Skin epidermis (tissue), 12 donors: ENCODE data around the gene WIZ.

Experiments
- H3K27ac ChIP-seq, 21 experiments: fragments of 200-600 bp; sonication (generic) in 11 of 21; one replicate each; pipeline ENCODE4 v1.5.0; 2020; ENCODE audit warnings: mild to moderate bottlenecking in 3 of 21, inconsistent platforms in 2 of 21, moderate library complexity in 2 of 21
- H3K4me3 ChIP-seq, 7 experiments: fragments of 200-600 bp; sonication (generic) in 2 of 7; one replicate each; pipeline ENCODE4 v1.5.0; 2020; ENCODE audit warnings: inconsistent platforms in 2 of 7, mild to moderate bottlenecking in 2 of 7, moderate library complexity in 1 of 7

Gene WIZ

GRCh38 chr19:15433519-15434069, 16.2 kb downstream of the WIZ start:
- Histone ChIP-seq H3K4me3 (peak overlapping the region in 6 of 7 experiments; percentile 66 to 93 (median 71)), H3K27ac (peak overlapping the region in 17 of 21 experiments; percentile 67 to 95 (median 88))

GRCh38 chr19:15432629-15433518, 16.9 kb downstream of the WIZ start:
- peak overlapping the region; percentile 59 to 95 (median 87) for H3K27ac ChIP-seq
- H3K4me3 ChIP-seq, result peak overlapping the region; percentile 66 to 93 (median 72)

GRCh38 chr19:15432018-15432494, 17.7 kb downstream of the WIZ start:
- H3K4me3 ChIP-seq, result peak overlapping the region; percentile 60 to 93 (median 77)
- H3K27ac ChIP-seq, result peak overlapping the region; percentile 21 to 98 (median 87)

- H3K27ac ChIP-seq, result peak overlapping the region in 17 of 21 experiments; percentile 70 to 98 (median 87)
Observed at GRCh38 chr19:15431396-15432017, 18.2 kb downstream of the WIZ start.

GRCh38 chr19:15430526-15431120, 19.1 kb downstream of the WIZ start:
- no peak overlapping the region for H3K4me3 ChIP-seq
- H3K27ac ChIP-seq, result peak overlapping the region in 2 of 21 experiments; percentile 96 to 98

More at GRCh38 chr19:15431396-15432017, 18.2 kb downstream of the WIZ start:
- peak overlapping the region; percentile 60 to 93 (median 77) for H3K4me3 ChIP-seq

GRCh38 chr19:15429825-15430467, 19.8 kb downstream of the WIZ start:
- H3K27ac ChIP-seq, result peak overlapping the region in 1 of 21 experiments; percentile 98
- H3K4me3 ChIP-seq, result no peak overlapping the region

- H3K4me3 ChIP-seq, result no peak overlapping the region
- peak overlapping the region in 1 of 21 experiments; percentile 30 for H3K27ac ChIP-seq
Observed at GRCh38 chr19:15428956-15429824, 20.6 kb downstream of the WIZ start.

- H3K27ac ChIP-seq, result no peak overlapping the region
- no peak overlapping the region for H3K4me3 ChIP-seq
Observed at GRCh38 chr19:15427991-15428471, 21.7 kb downstream of the WIZ start.

- Histone ChIP-seq H3K27ac (no peak overlapping the region), H3K4me3 (no peak overlapping the region)
Observed at GRCh38 chr19:15427350-15427700, 22.4 kb downstream of the WIZ start.

GRCh38 chr19:15426485-15427349, 23.0 kb downstream of the WIZ start:
- Histone ChIP-seq H3K27ac (no peak overlapping the region), H3K4me3 (no peak overlapping the region)

- Histone ChIP-seq H3K4me3 (no peak overlapping the region), H3K27ac (no peak overlapping the region)
Observed at GRCh38 chr19:15425321-15425950, 24.3 kb downstream of the WIZ start.

GRCh38 chr19:15424692-15425272, 25.0 kb downstream of the WIZ start:
- Histone ChIP-seq H3K27ac (no peak overlapping the region), H3K4me3 (no peak overlapping the region)

- Histone ChIP-seq H3K4me3 (no peak overlapping the region), H3K27ac (no peak overlapping the region)
Observed at GRCh38 chr19:15424121-15424520, 25.6 kb downstream of the WIZ start.

GRCh38 chr19:15423130-15423529, 26.6 kb downstream of the WIZ start:
- no peak overlapping the region for H3K4me3 ChIP-seq
- H3K27ac ChIP-seq, result no peak overlapping the region

GRCh38 chr19:15422296-15423075, 27.3 kb downstream of the WIZ start:
- no peak overlapping the region for H3K27ac ChIP-seq
- no peak overlapping the region for H3K4me3 ChIP-seq

- Histone ChIP-seq H3K4me3 (no peak overlapping the region), H3K27ac (no peak overlapping the region)
Observed at GRCh38 chr19:15421721-15422260, 28.0 kb downstream of the WIZ start.
